ENCODE data around the gene GABRG3. TPM values are rescaled to one million over a fixed set of nuclear protein-coding genes. Genes with fewer than 3 reads are reported as not detected.

Gene GABRG3
- total and polyA plus RNA-seq, 2 of the 4 experiments (the other 2 are of a cell fraction), result not detected

GRCh38 chr15:27201425-27201824 is 230.4 kb downstream of the GABRG3 start:
- H3K23ac ChIP-seq (ENCODE audit: low read depth, low read length), result no peak overlapping the region
- no TSS peak for BruUV-seq (replicated peaks)
- TF ChIP-seq BHLHE40 (IDR thresholded peaks at IDR 0.05; ENCODE audit: low read depth, low read length) (no peak), FOS (IDR thresholded peaks at IDR 0.05; ENCODE audit: low read depth, low read length) (no peak), MXI1 (IDR thresholded peaks at IDR 0.05; ENCODE audit: borderline replicate concordance, low read depth, low read length) (no peak), RFX5 (IDR thresholded peaks at IDR 0.05; ENCODE audit: low read depth, low read length) (no peak), CHD1 (IDR thresholded peaks at IDR 0.05; ENCODE audit: low read depth, low read length) (no peak)
- H3K4me2 ChIP-seq (ENCODE audit: low read depth, low read length), result no peak overlapping the region
- H3K4me1 ChIP-seq (ENCODE audit: control insufficient read depth, insufficient read depth, low read length), result no peaks in the 10 kb centered on the region
- H4K5ac ChIP-seq (ENCODE audit: low read depth, low read length), result no peak overlapping the region
- H3K36me3 ChIP-seq (ENCODE audit: control insufficient read depth, insufficient read depth, low read length), result no peaks in the 10 kb centered on the region
- ChIA-PET POLR2A (ENCODE audit: unreplicated experiment) (no interaction called here), CTCF (no interaction called here)
- H2BK120ac ChIP-seq (ENCODE audit: low read depth, low read length), result no peak overlapping the region
- no peak overlapping the region for H4K91ac ChIP-seq (ENCODE audit: insufficient read depth, low read depth, low read length)
- H2BK5ac ChIP-seq (ENCODE audit: low read depth, low read length, poor library complexity, severe bottlenecking), result no peak overlapping the region
- H3K4ac ChIP-seq (ENCODE audit: low read depth, low read length), result no peak overlapping the region
- H4K8ac ChIP-seq (ENCODE audit: low read depth in 2 of 2, low read length in 2 of 2), result no peak overlapping the region
- H2AFZ ChIP-seq (replicated peaks; ENCODE audit: low read length, poor library complexity), result no peak overlapping the region
- in situ Hi-C loops (cut with MboI; ENCODE audit: low sequenced_read_pairs), result no loop called here
- no peaks in the 10 kb centered on the region for H3K79me1 ChIP-seq (ENCODE audit: low read depth in 1 of 2, low read length in 2 of 2)
- H3K18ac ChIP-seq (ENCODE audit: low read depth, low read length), result no peak overlapping the region
- ATAC-seq (ENCODE audit: low read depth), result no peak
- no peak overlapping the region for H3K4me3 ChIP-seq (ENCODE audit: insufficient read depth, low read depth, low read length)
- H3K56ac ChIP-seq (ENCODE audit: extremely low read depth, insufficient read depth, low read length), result no peak overlapping the region
- H3K14ac ChIP-seq (replicated peaks; ENCODE audit: low read depth, low read length), result no peak overlapping the region
- dilution Hi-C loops (cut with HindIII; ENCODE audit: low sequenced_read_pairs, unreplicated experiment), result no loop called here
- H3K9ac ChIP-seq (ENCODE audit: low read depth, low read length), result no peak overlapping the region
- H3K9me1 ChIP-seq (ENCODE audit: insufficient read depth, low read length), result no peaks in the 10 kb centered on the region
- no peaks in the 10 kb centered on the region for H3K27me3 ChIP-seq (ENCODE audit: control insufficient read depth, insufficient read depth, low read length)
- no peak overlapping the region for H2BK15ac ChIP-seq (ENCODE audit: low read depth, low read length)
- no peak overlapping the region for H3K27ac ChIP-seq (ENCODE audit: insufficient read depth, low read length)
- DNase-seq, result no peak
- WGBS, 2 experiments (ENCODE audit: extremely low coverage in 2 of 2, insufficient read length in 1 of 2), result no CpG with 5 or more reads among the region's 3 CpGs
- H4K20me1 ChIP-seq (ENCODE audit: insufficient read depth, low read length), result no peaks in the 10 kb centered on the region
- no peak overlapping the region for H2AK9ac ChIP-seq (replicated peaks; ENCODE audit: low read depth, low read length, poor library complexity)
- intact Hi-C loops (cut with micrococcal nuclease), result no loop called here
- H2BK20ac ChIP-seq (ENCODE audit: low read depth, low read length), result no peak overlapping the region
- H3K9me3 ChIP-seq (ENCODE audit: control insufficient read depth, insufficient read depth, low read length), result peaks cover 7% of the 10 kb centered on the region
- H2AK5ac ChIP-seq (ENCODE audit: low read depth, low read length), result no peak overlapping the region

Measured in IMR-90 (cell line).